HEK293 (cell line): Measurements from ENCODE around the gene MKNK2.

ENCODE experiments used
- CTCF ChIA-PET: fragments of 350-600 bp; formaldehyde crosslinking; extraction: SDS; loops from one replicate; lab custom pipeline; 2021; ENCODE audit warnings: antibody characterized with exemption; lab: Yijun Ruan, JAX
- POLR2A ChIA-PET: fragments of 300-600 bp; formaldehyde crosslinking; extraction: SDS; loops from one replicate; lab custom pipeline; 2020; ENCODE audit warnings: antibody characterized with exemption, inconsistent platforms; lab: Yijun Ruan, JAX
- H3K27ac ChIP-seq: fragments of 200-500 bp; sonication (Bioruptor generic); 2 replicates; pipeline ENCODE4 v1.5.1; 2014; ENCODE audit warnings: low read depth, low read length, control low read depth, inconsistent platforms; ENCODE audit errors: extremely low read depth
- H3K36me3 ChIP-seq, 2 experiments: fragments of 200-500 bp in 1 of 2; sonication (Bioruptor generic) in 1 of 2; 1 replicate in 1 of 2; 2 replicates in 1 of 2; pipeline ENCODE4 v1.5.1; 2014 to 2017; ENCODE audit warnings: inconsistent platforms in 2 of 2, low read length in 2 of 2; ENCODE audit not compliant: control insufficient read depth in 2 of 2, insufficient read depth in 1 of 2
- H3K4me1 ChIP-seq: fragments of 200-500 bp; sonication (Bioruptor generic); 2 replicates; pipeline ENCODE4 v1.5.1; 2014; ENCODE audit warnings: mild to moderate bottlenecking, low read length, inconsistent platforms; ENCODE audit not compliant: control insufficient read depth, insufficient read depth
- H3K4me3 ChIP-seq: 2 replicates; pipeline ENCODE4 v1.5.1; 2011; ENCODE audit warnings: low read depth, mild to moderate bottlenecking, control low read depth, low read length, moderate library complexity
- H3K9me3 ChIP-seq: fragments of 200-500 bp; sonication (Bioruptor generic); 2 replicates; pipeline ENCODE4 v1.5.1; 2014; ENCODE audit warnings: low read depth, low read length, inconsistent platforms; ENCODE audit not compliant: control insufficient read depth, insufficient read depth
- KLF8 ChIP-seq: fragments of 450-650 bp; formaldehyde crosslinking; IDR thresholded peaks from 2 replicates; pipeline ENCODE4 v1.5.1; 2016; ENCODE audit warnings: missing biosample characterization, missing genetic modification characterization
- PRDM4 ChIP-seq: fragments of 450-650 bp; formaldehyde crosslinking; IDR thresholded peaks from 2 replicates; pipeline ENCODE4 v1.5.1; 2017; ENCODE audit warnings: missing biosample characterization, missing genetic modification characterization
- ZBTB11 ChIP-seq: fragments of 450-650 bp; formaldehyde crosslinking; conservative IDR thresholded peaks from 2 replicates; pipeline ENCODE4 v1.5.1; 2016; ENCODE audit warnings: low read depth, missing biosample characterization, missing genetic modification characterization
- ZNF26 ChIP-seq: fragments of 450-650 bp; formaldehyde crosslinking; IDR thresholded peaks from 2 replicates; pipeline ENCODE4 v1.5.1; 2016; ENCODE audit warnings: missing biosample characterization, missing genetic modification characterization
- ZNF571 ChIP-seq: fragments of 450-650 bp; formaldehyde crosslinking; IDR thresholded peaks from 2 replicates; pipeline ENCODE4 v1.5.0; 2017; ENCODE audit warnings: missing biosample characterization, missing genetic modification characterization
- ZNF600 ChIP-seq: fragments of 450-650 bp; formaldehyde crosslinking; IDR thresholded peaks from 2 replicates; pipeline ENCODE4 v1.5.1; 2016; ENCODE audit warnings: missing biosample characterization, missing genetic modification characterization
- ZNF621 ChIP-seq: fragments of 450-650 bp; formaldehyde crosslinking; IDR thresholded peaks from 2 replicates; pipeline ENCODE4 v1.5.1; 2017; ENCODE audit warnings: missing biosample characterization, missing genetic modification characterization
- ZNF658 ChIP-seq: fragments of 450-650 bp; formaldehyde crosslinking; IDR thresholded peaks from 2 replicates; pipeline ENCODE4; 2016; ENCODE audit warnings: missing biosample characterization, missing genetic modification characterization
- ZNF747 ChIP-seq: fragments of 450-650 bp; formaldehyde crosslinking; IDR thresholded peaks from 2 replicates; pipeline ENCODE4 v1.5.1; 2016; ENCODE audit warnings: missing biosample characterization, missing genetic modification characterization
- ZNF830 ChIP-seq: fragments of 450-650 bp; IDR thresholded peaks from 2 replicates; pipeline ENCODE4 v1.5.0; 2018; ENCODE audit warnings: missing biosample characterization, missing genetic modification characterization, low read depth, mild to moderate bottlenecking, moderate library complexity
- ZSCAN30 ChIP-seq: fragments of 450-650 bp; IDR thresholded peaks from 2 replicates; pipeline ENCODE4 v1.5.1; 2018; ENCODE audit warnings: missing biosample characterization, mild to moderate bottlenecking, missing genetic modification characterization, moderate library complexity

MKNK2 gene

GRCh38 chr19:2099054-2099501 is 48.0 kb upstream of the MKNK2 start:
- Histone ChIP-seq H3K27ac (no peak overlapping the region), H3K4me3 (no peak overlapping the region), H3K9me3 (no peaks in the 10 kb centered on the region), H3K4me1 (peaks cover 7% of the 10 kb centered on the region; the same call in 1 of the 2 replicates), H3K36me3 (peaks cover 8 to 52% of the 10 kb centered on the region in 2 experiments; a peak in 2 of 3 replicates)
- ChIA-PET POLR2A (interaction anchor here (0.7 kb wide), 1 partner anchor 45 kb away, joined by 3 read pairs; no protein-coding TSS in a partner anchor), CTCF (no interaction called here)
- TF ChIP-seq ZBTB11 (tag by site-specific recombination): no peak
- TF ChIP-seq ZNF600 (tag by site-specific recombination): 0 out of 2 replicates have a peak, but pooled peaks have one; percentile 22
- TF ChIP-seq ZSCAN30 (tag by site-specific recombination): no peak
- TF ChIP-seq ZNF621 (tag by site-specific recombination): no peak
- no peak for TF ChIP-seq ZNF571 (tag by site-specific recombination)
- TF ChIP-seq ZNF26 (tag by site-specific recombination): no peak
- no peak for TF ChIP-seq PRDM4 (tag by site-specific recombination)
- TF ChIP-seq ZNF830 (tag by site-specific recombination): no peak
- TF ChIP-seq, all 188 proteins: peak for 1

- TF ChIP-seq ZNF26 (tag by site-specific recombination): no peak
- TF ChIP-seq ZNF747 (tag by site-specific recombination): no peak
- no peak for TF ChIP-seq ZNF658 (tag by site-specific recombination)
- peak; percentile 38; the same call in 1 of the 2 replicates for TF ChIP-seq ZNF600 (tag by site-specific recombination)
- TF ChIP-seq KLF8: 0 out of 2 replicates have a peak, but pooled peaks have one; percentile 16
- H3K27ac ChIP-seq: no peak overlapping the region
- ChIA-PET POLR2A (interaction anchor here (0.9 kb wide), 1 partner anchor 10 kb away, joined by 9 read pairs; no protein-coding TSS in a partner anchor), CTCF (interaction anchor here (0.8 to 1.1 kb wide), 4 partner anchors 25 to 167 kb away, joined by 3 to 6 read pairs (median 3); no protein-coding TSS in a partner anchor)
- no peaks in the 10 kb centered on the region for H3K9me3 ChIP-seq
- H3K4me3 ChIP-seq: no peak overlapping the region
- peaks cover 7% of the 10 kb centered on the region; the same call in 1 of the 2 replicates for H3K4me1 ChIP-seq
- peaks cover 6 to 48% of the 10 kb centered on the region in 2 experiments; a peak in 2 of 3 replicates for H3K36me3 ChIP-seq
These were observed 46.9 kb upstream of the MKNK2 start for GRCh38 chr19:2097886-2098327.
